ENCODE measurements around the gene NEDD9. TPM values are rescaled to one million over a fixed set of nuclear protein-coding genes. Genes with fewer than 3 reads are reported as not detected.

Gene NEDD9
- total RNA-seq, 2 experiments from 2014 or later, result 57.5 to 57.9 TPM

DNA sequence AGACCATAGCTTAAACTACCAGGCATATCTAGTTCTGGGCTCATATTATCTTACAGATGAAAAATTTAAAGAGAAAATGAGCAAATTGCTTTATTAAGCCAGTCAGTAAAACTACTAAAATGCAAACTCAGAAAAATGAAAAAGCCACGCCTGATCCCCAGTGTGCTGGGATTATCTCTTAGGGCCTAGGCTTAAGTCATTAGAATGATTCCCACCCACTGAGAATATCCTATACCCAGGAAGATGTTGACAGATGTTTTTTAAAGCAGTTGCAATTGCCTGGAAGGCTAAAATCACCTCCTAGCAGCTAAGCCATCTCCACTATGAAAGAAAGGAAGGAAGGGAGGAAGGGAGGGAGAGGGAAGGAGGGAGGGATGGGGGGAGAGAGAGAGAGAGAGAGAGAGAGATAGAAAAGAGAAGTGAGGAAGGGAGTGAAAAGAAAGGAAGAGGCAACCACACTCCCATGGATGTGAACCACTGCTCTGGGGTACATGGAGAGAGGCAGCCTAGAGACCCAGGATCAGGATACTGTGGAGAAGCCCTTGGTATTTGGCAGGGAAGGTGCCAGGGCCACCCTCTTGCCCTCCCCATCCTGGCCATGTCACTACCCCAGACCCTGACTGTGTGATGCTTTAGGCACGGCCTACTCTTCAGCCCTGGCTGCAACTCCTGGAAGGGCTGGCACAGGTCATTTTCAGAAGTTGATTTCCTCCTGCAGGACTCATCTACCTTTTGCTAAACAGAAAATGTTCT is 21.9 kb downstream of the NEDD9 start:
- ChIA-PET POLR2A (interaction anchor here (0.6 kb wide), 1 partner anchor 118 kb away, joined by 9 read pairs; no protein-coding TSS in a partner anchor), CTCF (interaction anchor here (1.5 kb wide), 1 partner anchor 39 kb away, joined by 3 read pairs; no protein-coding TSS in a partner anchor)

DNA sequence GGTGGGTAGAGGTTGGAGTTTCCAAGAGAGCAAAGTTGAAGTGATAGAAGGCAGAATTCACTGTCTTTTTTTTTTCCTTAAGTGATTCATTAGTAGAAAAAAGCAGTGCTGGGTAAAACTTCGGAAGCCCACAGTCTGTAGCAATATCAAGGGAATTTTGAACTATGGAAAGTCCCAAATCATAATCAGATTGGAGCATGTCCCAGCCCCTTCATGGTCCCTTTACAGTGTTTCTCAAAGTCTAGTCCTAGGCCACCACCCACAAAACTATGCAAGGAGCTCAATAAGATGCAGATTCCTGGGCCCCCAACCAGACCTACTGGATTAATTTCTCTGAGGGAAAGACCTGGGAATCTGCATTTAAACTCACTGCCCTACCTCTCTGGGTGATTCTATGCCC is 22.6 kb downstream of the NEDD9 start:
- POLR2A ChIA-PET, result interaction anchor here (0.6 kb wide), 1 partner anchor 117 kb away, joined by 9 read pairs; no protein-coding TSS in a partner anchor
- CTCF ChIA-PET, result interaction anchor here (1.5 kb wide), 1 partner anchor 38 kb away, joined by 3 read pairs; no protein-coding TSS in a partner anchor

DNA sequence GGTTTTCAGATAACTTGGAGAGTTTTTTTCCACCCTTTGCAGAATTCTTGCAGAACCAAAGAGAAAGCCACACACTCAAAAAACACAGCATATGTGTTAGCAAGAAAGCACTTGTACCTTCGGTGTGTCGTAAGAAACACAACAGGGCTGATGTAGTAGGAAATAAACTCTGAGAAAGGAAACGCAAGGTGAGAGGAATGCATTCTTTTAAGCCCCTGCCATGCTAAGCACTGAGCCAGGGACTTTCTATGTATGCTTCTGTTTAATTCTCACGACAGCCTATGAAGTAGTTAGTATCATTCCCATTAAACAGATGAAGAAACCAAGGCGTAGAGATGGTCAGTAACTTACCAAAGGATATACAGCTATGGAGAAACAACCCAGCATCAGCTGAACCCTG is 23.1 kb downstream of the NEDD9 start:
- POLR2A ChIA-PET, result no interaction called here
- CTCF ChIA-PET, result interaction anchor here (1.5 kb wide), 1 partner anchor 38 kb away, joined by 3 read pairs; no protein-coding TSS in a partner anchor

DNA sequence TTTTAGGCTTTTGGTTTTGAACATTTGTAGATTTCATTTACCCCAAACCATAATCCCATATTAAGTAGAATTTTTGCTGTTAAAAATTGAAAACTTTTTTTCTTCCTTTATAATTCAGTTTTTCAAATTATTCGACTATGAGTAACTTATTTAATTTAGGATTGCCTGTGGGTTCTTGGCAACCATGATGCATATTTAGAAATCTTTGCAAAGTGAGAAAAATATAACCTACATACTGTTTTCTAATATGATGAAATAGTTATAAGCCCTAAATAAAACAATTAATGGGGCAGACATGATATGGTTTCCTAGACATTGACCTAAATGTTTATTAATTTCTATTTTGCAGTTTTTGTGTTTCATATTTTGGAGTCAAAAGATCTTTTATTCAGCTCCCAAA is 23.6 kb downstream of the NEDD9 start:
- POLR2A ChIA-PET, result no interaction called here
- CTCF ChIA-PET, result no interaction called here

DNA sequence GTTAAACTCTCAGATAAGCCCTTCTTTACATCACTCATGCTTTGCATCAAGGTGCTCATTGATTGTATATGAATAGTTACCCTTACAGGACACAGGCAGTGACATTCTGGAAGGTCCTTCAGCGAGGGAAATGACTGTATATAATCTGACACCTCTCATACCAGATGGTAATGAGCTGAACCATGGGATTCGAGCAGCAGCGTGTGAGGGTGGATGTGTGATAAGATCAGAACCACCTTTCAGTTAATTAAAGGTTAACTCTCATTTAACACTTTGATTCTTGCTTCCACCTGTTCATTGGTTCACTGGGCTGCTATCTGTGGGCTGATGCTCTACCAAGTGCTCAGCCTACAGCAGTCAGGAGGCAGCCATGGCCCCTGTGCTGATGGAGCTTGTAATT is 24.2 kb downstream of the NEDD9 start:
- CTCF ChIA-PET, result no interaction called here
- POLR2A ChIA-PET, result no interaction called here

DNA sequence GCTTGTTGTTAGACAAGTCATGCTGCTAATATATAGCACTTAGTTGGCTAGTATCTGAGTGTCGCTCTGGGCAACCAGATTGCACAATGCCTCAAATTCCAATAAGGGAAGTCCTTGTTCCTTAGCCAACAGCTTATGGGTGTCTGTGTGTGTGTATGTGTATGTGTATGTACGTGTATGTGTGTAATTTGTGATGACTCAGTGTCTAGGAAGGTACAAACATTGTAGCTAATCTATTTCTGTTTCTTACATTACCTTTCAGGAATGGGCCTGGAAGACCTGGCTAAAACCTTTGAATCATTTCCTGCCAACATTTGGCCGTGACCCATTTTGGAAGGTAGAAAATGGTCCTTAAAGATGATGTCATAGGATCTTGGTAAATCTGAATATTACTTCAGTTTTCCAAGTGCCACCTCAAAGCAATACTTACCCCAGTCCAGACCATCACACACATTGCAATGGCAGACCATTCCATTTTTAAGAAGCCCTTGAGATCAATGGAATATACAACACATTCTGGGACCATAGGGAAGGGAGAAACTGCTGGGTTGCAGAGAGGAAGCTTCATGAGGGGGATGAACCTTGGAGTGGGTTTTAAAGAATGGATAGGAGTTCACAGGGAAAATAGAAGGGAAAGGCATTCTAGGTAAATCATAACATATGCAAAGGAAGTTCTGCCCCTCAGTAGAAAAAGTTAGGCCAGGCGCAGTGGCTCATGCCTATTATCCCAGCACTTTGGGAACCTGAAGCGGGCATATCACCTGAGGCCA is 25.1 kb downstream of the NEDD9 start:
- ChIA-PET POLR2A (interaction anchor here (0.7 kb wide), 1 partner anchor 226 kb away, joined by 4 read pairs; no protein-coding TSS in a partner anchor), CTCF (no interaction called here)

DNA sequence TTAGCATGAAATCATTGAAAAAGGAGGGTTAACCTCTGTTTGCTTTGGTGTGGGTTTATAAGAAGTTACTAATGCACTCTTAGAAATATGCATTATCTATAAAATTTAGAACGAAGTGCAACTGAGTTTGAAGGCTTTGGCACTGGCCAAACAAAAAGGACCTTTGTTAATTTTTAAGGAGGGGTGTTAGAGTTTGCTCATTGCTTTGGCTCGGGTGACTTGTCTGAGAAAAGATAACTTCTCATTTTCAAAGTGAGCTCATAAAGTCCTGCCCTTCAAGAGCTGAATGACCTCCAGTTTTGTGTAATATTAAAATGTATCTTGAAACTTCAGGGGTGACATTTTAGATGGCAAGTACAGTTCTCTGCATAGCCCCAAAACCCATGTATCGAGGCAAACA is 25.9 kb downstream of the NEDD9 start:
- ChIA-PET CTCF (no interaction called here), POLR2A (no interaction called here)

DNA sequence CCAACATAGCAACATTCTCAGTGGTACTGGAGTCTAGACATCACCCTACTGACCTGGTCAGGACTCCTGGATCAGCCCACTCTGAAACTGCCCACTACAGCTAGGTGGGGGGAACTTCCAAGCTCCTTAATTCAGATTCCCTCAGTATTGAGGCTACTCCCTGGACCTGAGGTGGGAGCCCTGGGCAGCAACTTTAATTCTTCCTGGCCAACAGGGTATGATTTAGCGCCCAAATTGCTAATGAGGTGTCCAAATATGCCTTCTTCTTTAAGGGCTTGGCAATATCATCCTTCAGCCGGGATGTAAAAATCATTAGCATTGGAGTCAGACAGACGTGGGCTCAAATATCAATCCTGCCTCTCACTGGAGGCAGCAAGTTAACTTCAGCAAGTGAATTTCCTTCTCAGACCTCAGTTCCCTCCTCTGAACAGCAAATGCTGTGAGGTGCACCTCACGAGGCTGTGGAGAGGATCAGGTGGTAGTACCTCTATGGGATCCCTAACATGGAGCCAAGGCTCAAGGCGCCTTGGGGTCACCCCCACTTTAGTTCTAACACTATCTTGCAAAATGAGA is 27.6 kb downstream of the NEDD9 start:
- ChIA-PET POLR2A (no interaction called here), CTCF (no interaction called here)

DNA sequence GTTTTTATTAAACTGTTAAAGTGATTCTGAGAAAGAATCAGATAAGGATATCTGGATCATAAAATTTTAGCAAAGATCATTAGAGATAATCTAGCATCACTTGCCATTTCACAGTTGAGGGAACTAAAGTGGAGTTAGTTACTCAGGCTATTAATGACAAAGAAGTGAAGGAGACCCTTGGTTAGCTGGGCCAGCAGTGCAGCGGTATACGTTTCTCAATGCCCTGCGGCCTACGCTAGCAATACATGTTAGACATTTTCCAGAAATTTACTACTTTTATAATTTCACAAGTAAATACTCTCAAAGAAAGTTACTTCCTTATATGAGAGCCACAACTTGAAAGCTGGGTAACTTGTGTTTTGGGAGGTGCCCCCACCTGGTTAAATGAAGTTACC is 28.5 kb downstream of the NEDD9 start:
- POLR2A ChIA-PET, result no interaction called here
- CTCF ChIA-PET, result no interaction called here

DNA sequence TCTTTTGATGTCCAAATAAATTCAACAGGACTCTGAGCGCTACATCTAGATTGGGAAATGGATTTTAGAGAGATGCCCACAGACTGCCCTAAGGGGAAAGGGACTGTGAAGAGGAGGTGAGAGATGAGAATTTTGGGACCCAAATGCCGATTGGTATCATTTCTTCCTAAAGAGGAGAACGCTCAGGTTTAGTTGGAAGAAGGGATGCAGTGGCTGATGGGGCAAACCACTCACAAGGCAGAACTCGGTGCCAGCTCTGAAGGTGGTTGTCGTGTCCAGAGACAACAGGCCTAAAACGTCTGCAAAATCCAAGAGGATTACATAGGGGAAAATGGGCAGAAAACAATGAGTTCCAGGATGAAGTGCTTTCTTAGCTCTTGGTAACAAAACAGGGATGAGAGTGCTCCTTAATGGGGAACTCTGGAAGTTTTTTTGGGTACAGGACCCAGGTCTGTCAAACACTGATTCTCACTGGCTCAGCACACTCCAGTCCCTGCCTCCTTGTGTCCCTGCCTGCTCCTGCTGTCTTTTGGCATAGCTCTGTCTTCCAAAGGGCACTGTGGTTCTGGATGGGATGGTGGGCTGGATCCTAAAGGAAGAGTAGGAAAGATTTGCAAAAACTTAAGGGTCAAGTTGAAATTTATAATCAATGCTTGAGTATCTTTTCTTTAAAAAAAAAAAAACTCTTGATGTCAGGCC is 29.0 kb downstream of the NEDD9 start:
- POLR2A ChIA-PET, result interaction anchor here (0.7 to 1.5 kb wide), 2 partner anchors 19 to 29 kb away, joined by 3 read pairs; partner anchors contain the start of gene NEDD9
- CTCF ChIA-PET, result interaction anchor here (1.2 to 1.7 kb wide), 3 partner anchors 19 to 31 kb away, joined by 3 to 4 read pairs (median 4); no protein-coding TSS in a partner anchor

DNA sequence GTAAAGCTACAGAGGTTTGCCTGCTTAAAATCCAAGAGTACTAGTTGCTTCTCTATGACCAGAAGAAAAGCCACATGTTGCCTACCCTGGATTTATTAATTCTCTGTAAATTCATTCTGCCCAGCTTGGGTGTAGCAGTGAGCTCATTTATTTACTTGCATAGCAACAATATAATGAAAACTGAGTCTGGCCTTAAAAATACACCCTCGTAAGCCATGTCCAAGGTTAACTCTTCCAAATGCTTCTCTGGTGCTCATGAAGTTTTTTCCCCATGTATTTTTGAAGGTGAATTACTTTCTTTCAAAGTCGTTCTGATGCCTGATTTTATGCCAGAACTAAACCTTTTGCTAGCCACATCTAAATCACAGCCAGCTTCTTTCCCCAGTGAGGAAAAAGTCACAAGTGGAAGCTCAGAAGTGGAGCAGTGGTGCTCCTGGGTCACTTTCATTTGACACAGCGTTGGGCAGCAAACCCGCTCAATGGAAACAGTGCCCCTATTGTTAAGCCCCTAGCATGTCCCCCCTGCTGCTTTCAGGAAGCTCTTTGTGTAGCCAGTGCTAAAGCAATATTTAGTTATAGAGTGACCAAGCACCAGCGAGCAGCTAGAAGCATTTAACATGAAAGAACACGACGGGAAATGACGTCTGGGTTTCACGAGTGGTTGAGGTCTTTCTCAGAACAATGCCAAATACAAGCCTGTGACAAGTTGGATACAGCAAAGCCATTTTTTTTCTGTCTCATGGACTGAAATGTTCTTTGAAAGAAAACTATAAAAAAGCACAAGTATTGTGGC is 29.8 kb downstream of the NEDD9 start:
- ChIA-PET CTCF (interaction anchor here (1.2 to 1.7 kb wide), 3 partner anchors 20 to 30 kb away, joined by 3 to 4 read pairs (median 4); no protein-coding TSS in a partner anchor), POLR2A (interaction anchor here (0.7 to 1.5 kb wide), 2 partner anchors 20 to 30 kb away, joined by 3 read pairs; partner anchors contain the start of gene NEDD9)

DNA sequence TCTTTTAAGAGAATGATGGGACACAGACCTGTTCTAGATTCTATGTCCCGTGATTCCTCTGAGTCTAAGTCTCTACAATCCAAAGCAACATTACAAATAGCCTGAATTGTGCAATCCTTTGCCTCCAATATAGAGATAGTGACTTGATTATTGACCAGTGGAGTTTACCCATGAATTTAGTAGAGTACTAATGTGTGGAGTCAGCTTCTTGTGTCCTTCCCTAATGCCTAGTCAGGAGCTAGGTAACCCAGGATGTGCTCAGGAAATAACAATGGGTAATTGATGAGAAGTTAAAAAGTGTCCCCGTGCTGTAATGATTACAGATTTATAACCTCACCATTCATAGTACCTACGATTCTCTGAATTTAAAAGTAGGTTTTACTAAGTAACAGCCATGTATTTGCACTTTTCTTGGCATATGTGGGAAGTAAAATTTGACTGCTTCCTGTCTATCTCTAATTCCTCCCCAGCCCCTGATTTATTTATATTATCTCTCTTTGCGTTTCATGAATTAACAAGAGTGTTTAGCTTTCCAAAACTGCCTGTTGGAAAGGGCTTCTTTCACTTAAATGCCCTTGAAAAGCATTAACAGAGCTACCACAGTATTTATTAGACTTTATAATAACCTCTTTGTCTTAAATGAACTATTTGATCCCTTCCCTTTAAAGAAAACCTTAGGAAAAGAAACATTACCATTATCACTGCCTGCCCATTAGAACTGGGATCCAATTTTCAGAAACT is 30.5 kb downstream of the NEDD9 start:
- ChIA-PET POLR2A (interaction anchor here (1.5 kb wide), 1 partner anchor 21 kb away, joined by 3 read pairs; no protein-coding TSS in a partner anchor), CTCF (interaction anchor here (1.4 to 1.7 kb wide), 3 partner anchors 20 to 294 kb away, joined by 3 to 4 read pairs (median 3); no protein-coding TSS in a partner anchor)

DNA sequence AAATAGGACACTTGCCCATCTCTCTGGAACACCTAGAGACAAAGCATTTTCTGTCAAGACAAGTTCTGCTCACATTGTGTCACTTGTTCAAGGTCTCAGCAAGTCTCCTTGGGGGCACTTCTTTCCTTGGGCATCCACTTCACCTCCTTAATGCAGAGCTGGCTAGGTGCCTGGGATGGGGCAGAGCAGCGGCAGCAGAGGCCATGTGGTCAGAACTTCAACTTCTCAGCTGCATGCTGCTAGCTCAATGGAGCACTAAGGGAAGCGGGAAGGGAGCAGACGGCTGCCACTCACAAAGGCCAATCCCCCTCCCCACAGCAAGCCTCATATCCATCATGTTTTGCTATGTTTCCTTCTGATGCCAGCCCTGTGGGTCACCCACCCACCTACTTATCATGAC is 31.5 kb downstream of the NEDD9 start:
- POLR2A ChIA-PET, result interaction anchor here (1.0 kb wide), 1 partner anchor 23 kb away, joined by 4 read pairs; no protein-coding TSS in a partner anchor

DNA sequence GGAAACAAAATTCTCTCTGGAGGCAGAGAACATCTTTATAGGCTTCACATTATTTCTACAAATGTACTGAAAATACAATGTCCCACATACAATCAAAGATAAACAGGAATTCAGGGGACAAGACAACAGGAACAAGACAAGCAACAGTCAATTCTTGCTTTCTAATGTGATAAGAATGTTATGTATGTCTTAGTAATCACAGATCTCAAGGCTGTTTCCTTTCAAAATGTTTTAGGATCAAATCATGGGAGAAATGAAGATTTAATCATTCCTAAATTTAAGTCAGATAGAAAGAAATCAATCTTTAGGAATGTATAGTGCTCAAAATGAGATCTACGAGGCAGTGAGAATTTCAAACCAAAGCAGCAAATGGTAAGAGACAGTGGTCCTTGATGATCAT is 32.1 kb downstream of the NEDD9 start:
- ChIA-PET CTCF (no interaction called here), POLR2A (no interaction called here)

More for the DNA sequence above, 31.5 kb downstream of the NEDD9 start:
- CTCF ChIA-PET, result interaction anchor here (1.4 kb wide), 1 partner anchor 295 kb away, joined by 3 read pairs; no protein-coding TSS in a partner anchor

DNA sequence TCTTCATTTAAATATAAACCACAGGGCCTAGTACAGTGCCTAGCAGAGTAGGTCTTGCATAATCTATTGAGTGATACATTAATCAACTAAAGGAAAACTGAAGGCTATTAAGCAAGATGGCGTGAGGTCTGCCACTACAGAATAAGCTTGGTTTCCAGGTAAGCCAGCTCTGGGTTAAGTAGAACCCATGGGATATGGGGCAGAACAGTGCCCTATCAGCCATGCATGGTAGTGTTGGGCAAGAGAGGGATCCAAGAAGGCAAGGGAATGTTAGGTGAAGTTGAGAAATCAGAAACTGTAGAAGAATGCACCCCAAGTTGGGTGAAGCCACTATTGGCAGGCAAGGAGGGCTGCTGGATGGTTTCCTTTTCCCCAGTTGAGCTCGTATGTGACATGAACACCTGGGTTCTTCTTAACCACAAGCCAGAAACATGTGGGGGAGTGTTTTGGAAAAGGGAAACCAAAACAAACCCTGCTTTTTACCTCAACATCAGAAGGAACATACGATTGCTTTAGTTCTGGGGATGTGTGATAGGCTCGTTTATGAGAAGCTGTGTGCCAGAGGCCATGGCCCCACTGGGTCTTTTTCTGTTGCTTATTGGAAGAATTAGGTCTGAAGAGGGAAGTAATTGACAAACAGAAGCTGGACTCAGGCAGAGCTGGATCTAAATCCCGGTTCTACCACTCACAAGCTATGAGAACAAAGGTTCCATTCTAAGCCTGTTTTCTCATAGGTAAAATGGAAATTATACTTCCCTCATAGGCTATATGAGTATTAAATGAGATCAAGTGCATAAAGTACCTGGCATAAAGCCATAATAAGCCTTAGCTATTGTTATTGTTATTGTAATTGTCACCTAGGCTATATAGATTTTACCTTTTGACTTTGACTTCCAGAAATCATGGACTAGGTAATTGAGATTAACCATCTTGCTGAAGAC is 33.5 kb downstream of the NEDD9 start:
- POLR2A ChIA-PET, result no interaction called here
- CTCF ChIA-PET, result no interaction called here

DNA sequence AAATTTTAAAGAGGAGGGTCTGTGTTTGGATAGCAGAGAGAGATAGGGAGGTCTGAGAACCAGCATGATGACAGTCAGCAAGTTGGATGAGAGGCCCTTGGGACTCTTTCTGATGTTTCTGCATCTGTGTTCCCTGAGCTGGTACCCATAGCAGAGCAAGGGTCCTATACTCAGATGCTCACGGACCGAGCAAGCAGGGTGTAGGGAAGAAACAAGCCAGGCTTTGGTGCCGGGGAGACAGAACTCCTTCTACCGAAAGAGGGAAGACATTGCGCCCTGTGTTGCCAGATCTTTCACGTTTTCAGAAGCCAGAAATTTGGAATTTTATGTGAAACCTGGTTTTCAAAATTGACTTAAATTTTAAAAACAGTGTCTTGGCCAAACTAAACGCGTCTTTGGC is 34.6 kb downstream of the NEDD9 start:
- CTCF ChIA-PET, result no interaction called here
- POLR2A ChIA-PET, result no interaction called here

DNA sequence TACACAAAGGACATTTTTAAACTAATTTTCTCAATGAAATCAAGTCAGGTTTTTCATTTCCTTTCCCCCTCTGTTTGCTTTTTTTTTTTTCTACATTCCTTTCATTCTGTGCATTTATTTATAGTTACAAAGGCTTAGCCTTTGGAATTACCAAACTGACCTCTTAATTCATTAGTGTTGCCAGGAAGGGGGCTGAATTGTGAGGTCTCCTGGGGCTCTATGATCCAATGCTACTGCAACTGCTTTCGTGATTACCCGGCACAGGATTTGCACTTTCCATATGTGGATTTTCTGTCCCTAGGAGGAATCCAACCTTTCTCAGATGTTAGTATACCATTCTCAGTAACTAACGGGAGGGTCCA is 35.3 kb downstream of the NEDD9 start:
- CTCF ChIA-PET, result no interaction called here
- POLR2A ChIA-PET, result no interaction called here

All from activated CD8-positive, alpha-beta memory T cell treated with anti-CD3 and anti-CD28 coated beads for 36 hours (primary cell).